ENCODE measurements around the gene P2RY8. TPM values are rescaled to one million over a fixed set of nuclear protein-coding genes. Genes with fewer than 3 reads are reported as not detected.
"Not testable (repeated sequence)": the region's sequence is repeated elsewhere in the genome, so short reads cannot be mapped to it uniquely, and the experiment has no call there.

The P2RY8 gene
- total RNA-seq, 1 donor from 2014 or later = 3.1 TPM

GRCh38 chrX:1435241-1435895, 101.6 kb downstream of the P2RY8 start:
- peak; percentile 46 for DNase-seq
- intact Hi-C loops (cut with DNase I) = no loop called here
- H3K27ac ChIP-seq = no peak overlapping the region
- peak; percentile 31 for ATAC-seq
- H3K36me3 ChIP-seq = peaks cover 35% of the 10 kb centered on the region
- H3K4me1 ChIP-seq = no peaks in the 10 kb centered on the region
- H3K4me3 ChIP-seq = no peak overlapping the region
- no peak for TF ChIP-seq CTCF (IDR thresholded peaks at IDR 0.05)
- H3K27me3 ChIP-seq = no peaks in the 10 kb centered on the region
- H3K9me3 ChIP-seq = no peaks in the 10 kb centered on the region

- no peak overlapping the region for H3K4me3 ChIP-seq
- DNase-seq = no peak
- no peak for ATAC-seq
- peaks cover 35% of the 10 kb centered on the region for H3K36me3 ChIP-seq
- TF ChIP-seq CTCF (IDR thresholded peaks at IDR 0.05) = no peak
- H3K4me1 ChIP-seq = no peaks in the 10 kb centered on the region
- no peaks in the 10 kb centered on the region for H3K9me3 ChIP-seq
- H3K27ac ChIP-seq = no peak overlapping the region
- H3K27me3 ChIP-seq = no peaks in the 10 kb centered on the region
- intact Hi-C loops (cut with DNase I) = no loop called here
These were observed 102.1 kb downstream of the P2RY8 start for GRCh38 chrX:1434871-1435240.

GRCh38 chrX:1433646-1434357, 103.2 kb downstream of the P2RY8 start:
- Histone ChIP-seq H3K4me1 (no peaks in the 10 kb centered on the region), H3K9me3 (no peaks in the 10 kb centered on the region), H3K27me3 (no peaks in the 10 kb centered on the region), H3K36me3 (peaks cover 28% of the 10 kb centered on the region), H3K27ac (no peak overlapping the region), H3K4me3 (no peak overlapping the region)
- no peak for TF ChIP-seq CTCF (IDR thresholded peaks at IDR 0.05)
- DNase-seq (no peak), ATAC-seq (peak; percentile 27)
- intact Hi-C loops (cut with DNase I) = no loop called here

- Histone ChIP-seq H3K36me3 (peaks cover 22% of the 10 kb centered on the region), H3K4me3 (no peak overlapping the region), H3K9me3 (no peaks in the 10 kb centered on the region)
These were observed 106.5 kb downstream of the P2RY8 start for GRCh38 chrX:1430451-1430850.

GRCh38 chrX:1427756-1428155, 109.2 kb downstream of the P2RY8 start:
- H3K27me3 ChIP-seq = no peaks in the 10 kb centered on the region
- DNase-seq (peak; percentile 59), ATAC-seq (peak; percentile 24)
- intact Hi-C loops (cut with DNase I) = no loop called here
- no peaks in the 10 kb centered on the region for H3K9me3 ChIP-seq
- no peaks in the 10 kb centered on the region for H3K4me1 ChIP-seq
- H3K4me3 ChIP-seq = no peak overlapping the region
- peaks cover 31% of the 10 kb centered on the region for H3K36me3 ChIP-seq
- no peak for TF ChIP-seq CTCF (IDR thresholded peaks at IDR 0.05)
- no peak overlapping the region for H3K27ac ChIP-seq

More at GRCh38 chrX:1430451-1430850, 106.5 kb downstream of the P2RY8 start:
- intact Hi-C loops (cut with DNase I) = no loop called here
- Histone ChIP-seq H3K27me3 (no peaks in the 10 kb centered on the region), H3K4me1 (no peaks in the 10 kb centered on the region), H3K27ac (no peak overlapping the region)
- no peak for TF ChIP-seq CTCF (IDR thresholded peaks at IDR 0.05)
- ATAC-seq = no peak
- DNase-seq = no peak

- H3K4me3 ChIP-seq; H3K4me1 ChIP-seq; H3K27me3 ChIP-seq; intact Hi-C loops (cut with DNase I); H3K9me3 ChIP-seq; ATAC-seq; H3K27ac ChIP-seq: not testable (repeated sequence)
- DNase-seq = peak; percentile 49
- peaks cover 34% of the 10 kb centered on the region for H3K36me3 ChIP-seq
These were observed 110.7 kb downstream of the P2RY8 start for GRCh38 chrX:1426321-1426720.

Data from upper lobe of right lung (tissue), 1 donor.